HG02588 (cell line): ENCODE results near the gene CDH23.

Experiments
- ATAC-seq: cut with Tn5 transposase; IDR thresholded peaks from one replicate; pipeline ENCODE4 v1.9.1; 2021; ENCODE audit warnings: mild to moderate bottlenecking, moderate library complexity; ENCODE audit not compliant: unreplicated experiment

The CDH23 gene

DNA sequence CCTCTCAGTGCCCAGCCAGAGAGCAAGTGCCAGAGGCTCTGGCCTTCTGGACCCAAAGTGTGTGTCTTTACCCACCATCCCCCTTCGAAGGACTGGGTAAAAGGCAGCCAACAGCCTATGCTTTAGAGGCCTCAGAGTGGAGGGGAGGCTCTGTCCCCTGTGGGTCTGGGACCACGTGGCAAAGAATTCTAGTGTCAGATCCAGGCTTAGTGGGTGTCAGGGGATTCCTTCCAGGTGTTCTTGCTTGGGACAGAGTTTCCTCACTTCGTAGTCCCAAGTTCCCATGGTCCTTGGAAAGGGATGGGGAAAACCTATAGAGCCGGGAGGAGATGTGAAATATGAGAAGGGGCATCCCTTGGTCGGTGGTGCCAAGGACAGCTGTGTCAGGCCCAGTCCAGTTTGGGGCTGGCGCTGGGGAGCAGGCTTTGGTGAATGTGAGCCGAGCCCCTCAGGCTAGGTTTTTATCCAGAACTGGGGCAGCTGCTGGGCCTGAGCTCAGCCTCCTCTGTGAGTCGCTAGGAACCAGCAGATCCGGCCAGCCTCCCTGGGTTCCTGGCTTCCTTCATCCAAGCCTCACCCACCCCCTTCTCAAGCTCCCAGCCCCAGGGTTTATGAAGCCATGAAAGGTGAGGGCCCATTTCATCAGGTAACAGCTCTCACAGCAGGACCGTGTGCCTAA is 251.7 kb downstream of the CDH23 start:
- ATAC-seq, result no peak

DNA sequence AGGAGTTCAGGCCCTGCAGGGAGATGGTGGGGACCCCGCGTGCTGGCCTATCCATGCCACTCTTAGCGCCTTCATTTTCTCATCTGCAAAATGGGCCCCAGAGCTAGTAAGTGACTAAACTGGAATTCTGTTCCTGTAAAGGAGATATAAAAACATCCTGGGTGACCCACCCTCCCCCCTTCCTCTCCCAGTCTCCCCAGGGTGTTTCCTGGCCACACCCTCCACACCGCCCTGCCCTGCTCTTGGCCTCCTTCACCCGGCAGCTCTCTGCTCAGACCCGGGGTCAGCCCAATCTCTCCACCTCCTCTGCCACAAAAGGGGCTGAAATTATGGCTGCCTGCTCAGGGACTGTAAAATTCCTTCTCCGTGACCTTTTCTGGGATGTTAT is 252.2 kb downstream of the CDH23 start:
- ATAC-seq, result no peak

DNA sequence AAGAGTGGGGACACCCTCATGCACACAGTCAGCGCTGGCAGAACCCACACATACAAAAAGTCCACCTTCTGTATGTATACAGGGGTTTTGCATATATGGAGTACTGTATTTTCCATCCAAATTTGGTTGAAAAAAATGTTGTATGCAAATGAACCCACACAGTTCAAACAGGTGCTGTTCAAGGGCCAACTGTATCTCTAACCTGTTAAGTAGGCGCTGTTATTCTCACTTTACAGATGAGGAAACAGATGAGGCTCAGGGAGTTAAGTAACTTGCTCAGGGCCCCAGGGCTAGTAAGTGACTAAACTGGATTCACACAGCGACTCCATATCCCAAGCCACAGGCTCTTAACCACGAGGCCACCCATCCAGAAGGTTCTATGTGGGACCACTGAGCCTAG is 252.9 kb downstream of the CDH23 start:
- no peak for ATAC-seq

DNA sequence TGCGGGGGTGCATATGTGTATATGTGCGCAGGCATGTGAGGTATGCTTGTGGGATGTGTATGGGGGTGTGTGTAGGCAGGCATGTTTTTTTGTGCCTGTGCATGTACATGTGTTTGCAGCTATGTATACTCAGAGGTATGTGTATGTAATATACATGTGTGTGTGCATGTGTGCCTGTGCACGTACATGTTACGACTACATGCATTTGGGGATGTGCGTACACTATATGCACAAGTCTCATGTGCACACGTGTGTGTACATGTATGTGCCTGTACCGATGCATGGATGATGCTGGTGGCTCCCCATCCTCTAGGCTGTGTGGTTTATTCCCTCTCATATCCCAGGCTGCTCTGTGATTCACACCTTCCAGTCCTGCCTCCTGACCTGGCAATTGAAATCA is 253.7 kb downstream of the CDH23 start:
- no peak for ATAC-seq

DNA sequence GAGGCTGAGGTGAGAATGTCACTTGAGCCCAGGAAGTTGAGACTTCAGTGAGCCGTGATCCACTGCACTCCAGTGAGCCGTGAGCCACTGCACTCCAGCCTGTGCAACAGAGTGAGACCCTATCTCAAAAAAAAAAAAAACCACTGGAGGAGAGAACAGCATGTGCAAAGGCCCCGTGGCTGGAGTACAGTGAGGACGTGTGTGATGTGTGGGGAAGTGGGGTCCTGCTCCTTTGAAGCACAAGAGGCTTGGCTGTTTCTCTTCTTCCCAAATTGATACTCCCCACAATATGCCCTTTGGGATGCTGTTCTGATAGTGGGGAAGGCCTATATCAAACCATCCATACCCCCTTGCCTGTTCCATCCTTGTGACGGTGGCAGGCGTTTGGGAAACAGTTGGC is 254.7 kb downstream of the CDH23 start:
- ATAC-seq, result no peak

DNA sequence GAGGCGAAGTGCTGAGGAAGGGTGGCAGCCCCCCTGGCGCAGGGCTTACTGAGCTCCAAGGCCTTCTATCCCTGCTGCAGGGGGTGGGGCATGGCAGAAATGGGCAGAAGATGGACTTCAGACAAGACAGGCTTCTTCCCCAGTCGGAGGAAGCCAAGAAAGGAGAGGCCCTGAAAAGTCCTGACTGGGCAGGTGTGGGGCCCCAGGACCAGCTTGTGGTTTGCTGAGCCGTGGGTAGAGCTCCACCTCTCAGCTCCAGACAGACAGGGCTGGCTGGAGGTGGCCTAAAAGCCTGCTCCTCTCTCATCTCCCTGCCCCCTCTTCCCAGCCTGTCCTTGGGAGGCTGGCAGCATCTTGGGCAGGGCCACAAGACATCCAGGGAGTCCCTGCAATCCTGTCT is 255.2 kb downstream of the CDH23 start:
- no peak for ATAC-seq

DNA sequence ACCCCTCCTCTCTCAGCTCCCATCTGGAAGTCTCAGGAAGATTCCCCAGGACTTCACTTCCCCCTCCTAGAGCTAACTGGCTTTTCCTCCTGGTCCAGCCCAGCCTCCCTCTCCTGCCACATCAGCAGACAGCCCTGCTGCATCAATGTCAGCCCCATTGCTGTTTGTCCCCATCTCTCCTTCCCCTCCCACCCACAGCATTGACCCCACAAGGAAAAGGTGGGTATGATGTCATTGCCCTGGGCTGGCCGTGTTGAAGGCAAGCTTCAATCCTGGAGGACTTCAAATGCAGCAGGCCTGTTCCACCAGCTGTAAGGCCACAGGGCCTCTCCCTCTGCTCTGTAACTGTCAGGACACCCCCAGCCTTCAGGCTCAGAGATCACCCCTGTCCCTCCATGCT is 256.3 kb downstream of the CDH23 start:
- no peak for ATAC-seq

DNA sequence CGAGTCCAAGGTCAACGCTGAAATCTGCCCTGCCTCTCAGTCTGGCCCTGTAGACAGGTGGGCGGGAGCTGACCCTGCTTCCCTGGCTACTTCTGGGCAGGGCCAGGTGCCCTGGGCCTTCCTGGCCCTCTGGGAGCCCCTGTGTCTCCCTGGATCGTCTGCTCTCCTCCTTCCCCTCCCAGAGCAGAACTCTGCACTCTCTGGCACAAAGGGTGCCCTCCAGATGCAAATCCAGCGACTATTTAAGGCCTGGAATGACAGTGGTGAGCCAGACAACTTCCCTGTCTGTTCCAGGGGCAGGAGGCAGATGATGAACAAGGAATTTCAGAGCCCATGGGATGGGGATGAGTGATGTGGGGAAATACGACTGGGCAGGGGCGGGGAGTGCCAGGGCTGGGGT is 259.5 kb downstream of the CDH23 start:
- ATAC-seq, result no peak

DNA sequence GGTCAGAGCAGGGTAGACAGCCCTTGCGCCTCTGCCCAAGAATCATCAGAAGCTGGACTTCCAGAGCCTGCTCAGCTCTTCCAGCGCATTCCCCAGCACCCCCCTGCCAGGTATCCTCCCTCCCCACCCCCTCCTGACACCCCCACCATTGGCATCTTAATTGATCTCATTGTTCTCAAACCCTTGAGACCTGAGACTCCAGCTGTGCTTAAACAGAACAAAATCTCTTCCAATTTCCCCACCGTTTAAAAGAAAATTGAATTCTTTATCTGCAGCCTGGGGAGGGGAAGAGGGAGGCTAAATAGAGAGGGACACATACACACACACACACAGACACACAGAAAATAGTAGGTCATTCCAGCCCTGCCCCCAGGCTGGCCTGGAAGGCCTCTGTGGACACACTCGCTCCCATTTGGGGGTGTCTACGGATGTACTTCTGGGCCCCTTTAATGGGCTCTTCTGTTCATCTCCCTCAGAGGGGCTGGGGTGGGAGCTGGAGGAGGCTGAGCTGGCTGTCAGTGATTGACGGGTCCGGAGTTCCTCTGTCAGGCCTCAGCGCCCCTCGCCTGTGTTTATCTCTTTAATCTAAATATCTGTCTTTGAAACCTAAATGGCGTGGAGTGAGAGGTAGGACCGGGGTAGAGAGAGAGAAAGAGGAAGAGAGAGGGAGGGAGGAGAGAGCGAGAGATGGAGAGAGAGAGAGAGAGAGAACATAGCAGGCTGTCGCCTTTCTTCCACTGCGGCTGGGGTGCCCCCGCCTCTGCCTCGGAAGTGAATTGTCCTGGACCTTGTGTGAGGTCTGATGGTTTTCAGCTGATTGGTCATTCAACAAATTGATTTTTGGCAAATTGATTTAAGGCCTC is 261.1 kb downstream of the CDH23 start:
- ATAC-seq, result no peak

DNA sequence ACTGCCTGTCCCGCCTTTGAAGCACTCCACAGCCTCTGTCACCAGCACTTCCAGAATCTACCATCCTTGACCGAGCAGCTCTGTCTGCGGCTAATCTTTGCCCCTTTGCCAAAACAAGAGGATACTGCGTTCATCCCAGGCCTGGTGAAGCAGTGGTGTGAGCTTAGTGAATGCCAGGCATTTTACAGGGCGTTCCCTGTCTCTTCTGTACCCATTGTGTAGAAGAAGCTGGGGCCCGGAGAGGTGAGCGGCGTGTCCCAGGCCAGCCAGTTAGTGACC is 261.7 kb downstream of the CDH23 start:
- no peak for ATAC-seq

DNA sequence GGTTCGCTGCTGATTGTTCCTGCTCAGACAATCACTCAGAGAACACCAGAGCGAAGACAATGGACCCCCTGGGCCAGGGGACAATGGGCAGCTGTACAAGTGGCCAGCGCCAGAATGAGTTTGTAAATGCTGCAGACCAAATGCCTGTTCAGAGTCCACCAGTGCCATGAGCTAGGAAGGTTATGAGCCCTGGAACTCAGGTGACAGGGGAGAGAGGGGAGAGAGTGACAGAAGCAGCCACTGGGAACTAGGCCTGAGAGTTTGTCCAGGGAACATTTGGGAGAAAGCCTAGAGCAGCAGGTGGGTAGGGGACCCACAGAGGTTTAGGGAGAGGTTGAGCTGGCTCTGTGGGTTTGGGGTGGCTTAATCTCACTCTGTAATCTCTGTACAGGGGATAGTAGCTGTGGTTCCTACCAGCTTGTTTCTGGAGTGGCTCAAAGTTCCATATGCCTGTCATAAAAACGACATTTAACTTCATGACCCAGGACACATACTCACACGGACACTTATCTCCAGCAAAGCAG is 262.5 kb downstream of the CDH23 start:
- ATAC-seq, result no peak

DNA sequence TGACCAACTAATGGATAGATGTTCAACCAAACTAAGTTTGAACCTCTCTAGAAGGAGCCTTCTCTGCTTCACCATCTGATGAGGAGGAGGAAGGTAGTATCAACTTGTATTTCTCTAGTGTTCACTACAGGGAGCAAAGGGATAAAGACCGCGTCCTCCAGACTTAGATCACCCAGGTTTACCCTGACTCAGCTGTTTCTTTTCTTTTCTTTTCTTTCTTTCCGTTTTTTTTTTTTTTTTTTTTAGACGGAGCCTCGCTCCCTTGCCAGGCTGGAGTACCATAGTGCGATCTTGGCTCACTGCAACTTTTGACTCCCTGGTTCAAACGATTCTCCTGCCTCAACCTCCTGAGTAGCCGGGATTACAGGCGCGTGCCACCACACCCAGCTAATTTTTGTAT is 263.0 kb downstream of the CDH23 start:
- ATAC-seq, result no peak

DNA sequence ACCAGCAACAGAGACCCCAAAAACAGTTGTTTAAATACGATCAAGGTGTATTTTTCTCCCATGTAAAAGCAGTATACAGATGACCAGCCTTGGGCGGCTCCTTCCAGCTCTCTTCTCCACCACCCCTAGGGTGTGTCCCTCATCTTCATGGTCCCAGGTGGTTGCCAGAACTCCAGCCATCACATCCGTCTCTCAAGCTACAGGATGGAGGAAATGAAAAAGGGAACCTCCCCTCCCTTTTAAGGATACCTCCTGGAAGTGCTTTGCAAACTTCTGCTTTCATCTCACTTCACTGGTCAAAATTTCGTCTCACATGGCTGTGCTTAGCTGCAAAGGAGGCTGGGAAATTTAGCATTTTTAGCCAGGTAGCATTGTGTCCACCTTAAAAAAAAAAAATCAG is 263.6 kb downstream of the CDH23 start:
- ATAC-seq, result no peak

DNA sequence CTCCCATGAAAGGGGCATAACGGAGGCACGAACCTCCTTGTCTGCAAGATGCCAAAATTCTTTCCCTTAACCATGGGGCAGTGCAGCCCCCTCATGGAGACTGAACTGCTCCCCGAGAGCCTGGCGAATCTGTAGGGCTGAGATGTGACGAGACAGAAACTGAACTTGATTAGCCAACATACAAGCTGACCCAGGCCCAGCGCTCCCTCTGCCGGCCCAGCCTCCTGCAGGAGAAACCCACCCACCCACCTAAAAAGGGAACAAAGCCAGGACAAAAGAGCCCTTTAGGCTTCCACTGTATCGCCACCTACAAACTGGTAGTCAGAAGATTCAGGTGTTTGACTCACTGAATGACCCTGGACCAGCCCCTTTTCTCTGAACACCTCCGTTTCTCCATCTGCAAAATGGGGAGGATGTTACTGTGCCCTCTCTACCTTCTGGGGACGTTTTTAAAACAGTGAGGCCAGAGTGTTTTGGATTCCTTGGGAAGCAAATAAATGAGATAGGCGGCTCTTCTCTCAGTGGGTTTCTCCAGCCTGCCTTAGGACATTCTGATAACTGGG is 264.4 kb downstream of the CDH23 start:
- ATAC-seq, result no peak

DNA sequence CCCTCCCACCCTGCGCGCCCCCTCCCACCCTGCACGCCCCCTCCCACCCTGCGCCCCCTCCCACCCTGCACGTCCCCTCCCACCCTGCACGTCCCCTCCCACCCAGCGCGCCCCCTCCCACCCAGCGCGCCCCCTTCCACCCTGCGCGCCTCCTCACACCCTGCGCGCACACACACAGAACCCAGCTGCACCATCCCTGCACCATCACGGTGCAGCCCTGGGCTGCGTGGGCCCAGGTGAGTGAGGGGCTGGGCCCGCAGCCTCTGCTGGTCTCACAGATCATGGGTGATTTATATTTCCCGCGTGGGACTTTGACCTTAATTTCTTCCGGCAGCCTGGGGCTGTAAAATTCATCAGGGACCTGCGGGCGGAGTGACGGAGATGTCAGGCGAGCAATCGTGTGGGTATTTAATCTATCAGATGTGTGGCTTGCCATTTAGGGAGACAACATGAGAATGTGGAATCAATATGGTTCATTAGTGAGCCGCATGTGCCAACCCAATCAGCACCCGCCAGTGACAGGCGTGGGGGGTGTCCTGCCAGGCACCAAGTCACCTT is 265.1 kb downstream of the CDH23 start:
- no peak for ATAC-seq

DNA sequence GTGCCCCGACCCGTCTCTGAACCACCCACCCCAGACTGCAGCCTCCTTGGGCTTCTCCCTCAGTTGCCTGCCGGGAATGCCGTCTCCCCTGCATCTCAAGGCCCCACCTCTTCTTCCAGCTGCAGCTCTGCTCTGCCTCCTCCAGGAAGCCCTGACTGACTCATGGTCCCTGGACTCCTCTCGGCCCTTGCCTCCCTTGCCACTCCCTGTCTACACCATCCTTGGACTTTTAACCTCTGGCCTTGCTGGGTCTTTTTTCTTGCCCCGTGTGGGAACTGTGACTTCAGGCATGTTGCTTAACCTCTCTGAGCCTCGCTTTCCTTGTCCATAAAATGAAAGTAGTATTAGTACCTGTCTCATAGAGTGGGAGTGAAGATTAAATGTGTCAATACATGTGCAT is 266.6 kb downstream of the CDH23 start:
- no peak for ATAC-seq

DNA sequence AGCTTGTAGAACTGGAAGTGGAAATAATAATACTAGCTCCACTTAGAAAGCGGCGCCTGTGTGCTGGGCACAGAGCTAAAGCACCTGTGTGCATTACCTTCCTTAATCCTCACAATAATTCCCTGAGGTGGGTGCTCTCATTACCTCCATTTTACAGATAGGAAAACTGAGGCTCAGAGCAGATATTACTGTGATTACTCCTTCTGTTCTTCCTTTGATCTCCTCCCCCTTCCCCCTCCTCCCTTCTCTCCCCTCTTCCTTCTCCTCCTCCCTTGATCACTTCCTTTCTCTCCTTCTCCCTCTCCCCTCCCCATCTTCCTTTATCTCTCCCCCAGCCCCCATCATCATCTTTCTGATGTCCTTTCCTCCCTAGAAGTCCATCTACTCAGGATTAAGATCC is 267.9 kb downstream of the CDH23 start:
- ATAC-seq, result no peak

DNA sequence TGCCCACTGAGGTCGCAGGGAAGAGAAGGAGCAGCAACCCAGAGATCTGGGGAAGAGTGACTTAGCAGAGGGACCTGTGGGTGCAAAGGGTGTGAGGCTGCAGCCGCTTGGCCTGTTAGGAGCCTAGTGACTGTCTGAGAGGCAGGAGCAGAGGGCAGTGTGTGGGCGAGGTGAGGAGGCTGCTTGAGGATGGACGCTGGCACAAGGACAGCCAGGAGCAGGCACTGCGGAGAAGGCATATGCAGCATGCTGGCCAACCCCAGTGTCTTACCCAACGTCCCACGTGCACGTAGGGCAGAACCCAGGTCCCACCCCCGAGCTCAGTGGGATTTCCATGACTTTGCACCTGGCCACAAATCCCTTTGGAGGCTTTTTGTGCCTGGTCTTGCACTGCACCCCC is 268.7 kb downstream of the CDH23 start:
- no peak for ATAC-seq

DNA sequence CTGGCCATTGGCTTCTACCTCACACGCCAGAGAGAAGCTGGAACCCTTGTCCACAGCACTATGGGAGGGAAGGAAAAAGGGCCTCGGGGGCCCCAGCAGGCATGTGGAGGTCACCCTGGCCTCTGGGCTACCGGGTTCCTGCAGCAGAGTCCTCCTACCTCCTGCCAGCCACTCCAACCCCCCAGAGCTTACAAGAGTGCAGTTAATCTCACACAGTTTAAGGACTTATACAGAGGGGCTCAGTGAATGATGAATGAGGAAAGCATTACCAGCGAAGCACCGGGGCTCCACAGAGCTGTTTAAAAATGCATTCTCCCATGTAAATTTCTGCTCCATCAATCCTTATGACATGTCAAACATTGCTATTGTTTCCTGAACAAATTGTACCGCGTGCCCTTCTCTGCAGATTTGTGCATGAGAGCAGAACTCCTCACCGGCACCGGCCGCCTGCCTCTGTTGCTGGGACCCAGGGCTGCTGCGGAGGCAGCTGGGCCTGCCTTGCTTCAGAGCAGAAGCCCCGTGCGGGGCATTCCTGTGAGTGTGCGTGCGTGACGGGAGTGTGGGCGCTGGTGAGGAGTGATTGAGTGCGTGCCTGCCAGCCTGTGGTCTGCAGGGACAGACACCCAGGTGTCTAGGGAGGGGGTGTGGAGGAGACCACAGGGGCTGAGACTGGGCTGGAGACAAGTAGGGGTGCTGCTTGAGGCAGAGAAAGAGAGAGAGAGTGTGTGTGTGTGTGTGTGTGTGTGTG is 270.1 kb downstream of the CDH23 start:
- ATAC-seq, result no peak

DNA sequence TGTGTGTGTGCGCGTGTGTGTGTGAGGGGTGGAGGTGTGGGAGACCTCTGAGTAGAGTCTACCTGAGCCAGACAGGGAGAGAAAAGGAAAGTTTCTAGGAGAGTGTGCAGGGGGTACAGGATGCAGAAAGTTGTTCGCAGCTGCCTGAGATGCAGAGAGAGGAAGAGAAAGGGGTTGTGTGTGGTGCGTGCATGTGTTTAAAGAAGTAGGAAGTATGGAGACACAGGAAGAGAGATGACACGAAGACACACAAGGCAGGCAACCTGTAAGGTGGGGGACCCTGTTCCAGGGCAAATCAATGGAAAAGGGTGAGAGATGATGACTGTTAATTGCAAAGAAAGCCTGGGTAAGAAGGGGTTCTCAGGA is 270.6 kb downstream of the CDH23 start:
- ATAC-seq, result no peak
